OCI-LY1 (cell line): ENCODE data around the gene VMAC.

Experiments
- EZH2 ChIP-seq: fragments of 200-600 bp; sonication (generic), shearing (Covaris generic); IDR thresholded peaks from 2 replicates; pipeline ENCODE4 v1.8.0; 2017; ENCODE audit warnings: borderline replicate concordance, mixed run types, mild to moderate bottlenecking, antibody characterized with exemption, low read length, moderate library complexity, mixed read lengths
- TF ChIP-seq, protein P1 (sequence below): fragments of 200-600 bp; sonication (generic), shearing (Covaris generic); IDR thresholded peaks from 2 replicates; pipeline ENCODE4 v1.5.1; 2017; ENCODE audit warnings: mild to moderate bottlenecking, antibody characterized with exemption, low read length, moderate library complexity, mixed read lengths

DNA sequence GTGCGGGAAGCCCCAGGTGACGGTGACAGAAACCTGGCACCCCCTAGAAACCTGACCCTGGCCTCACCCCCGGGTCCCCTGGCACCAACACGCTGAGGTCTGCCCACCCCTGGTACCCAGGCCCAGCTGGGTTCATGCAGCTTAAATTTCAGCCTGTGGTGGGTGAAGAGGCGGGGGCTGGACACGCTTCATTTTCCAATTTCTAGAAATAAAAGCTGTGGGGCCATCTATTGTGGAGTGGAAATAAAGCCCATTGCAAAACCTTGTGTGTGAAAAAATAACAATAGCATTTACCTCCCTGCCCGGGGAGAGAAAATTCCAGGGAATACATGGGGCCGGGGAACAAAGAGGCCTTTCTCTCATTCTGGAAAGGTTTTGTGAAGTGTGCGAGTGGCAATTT lies 26.8 kb upstream of the VMAC start:
- TF ChIP-seq, protein P1, sequence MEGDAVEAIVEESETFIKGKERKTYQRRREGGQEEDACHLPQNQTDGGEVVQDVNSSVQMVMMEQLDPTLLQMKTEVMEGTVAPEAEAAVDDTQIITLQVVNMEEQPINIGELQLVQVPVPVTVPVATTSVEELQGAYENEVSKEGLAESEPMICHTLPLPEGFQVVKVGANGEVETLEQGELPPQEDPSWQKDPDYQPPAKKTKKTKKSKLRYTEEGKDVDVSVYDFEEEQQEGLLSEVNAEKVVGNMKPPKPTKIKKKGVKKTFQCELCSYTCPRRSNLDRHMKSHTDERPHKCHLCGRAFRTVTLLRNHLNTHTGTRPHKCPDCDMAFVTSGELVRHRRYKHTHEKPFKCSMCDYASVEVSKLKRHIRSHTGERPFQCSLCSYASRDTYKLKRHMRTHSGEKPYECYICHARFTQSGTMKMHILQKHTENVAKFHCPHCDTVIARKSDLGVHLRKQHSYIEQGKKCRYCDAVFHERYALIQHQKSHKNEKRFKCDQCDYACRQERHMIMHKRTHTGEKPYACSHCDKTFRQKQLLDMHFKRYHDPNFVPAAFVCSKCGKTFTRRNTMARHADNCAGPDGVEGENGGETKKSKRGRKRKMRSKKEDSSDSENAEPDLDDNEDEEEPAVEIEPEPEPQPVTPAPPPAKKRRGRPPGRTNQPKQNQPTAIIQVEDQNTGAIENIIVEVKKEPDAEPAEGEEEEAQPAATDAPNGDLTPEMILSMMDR = no peak
- no peak for TF ChIP-seq EZH2
